Kidney tubule cell (primary cell): ENCODE data around the gene IGSF9.

ENCODE experiments used
- DNase-seq: peaks from one replicate; pipeline ENCODE4 v3.0.0-alpha.2; 2018; ENCODE audit warnings: low spot score

Gene IGSF9

DNA sequence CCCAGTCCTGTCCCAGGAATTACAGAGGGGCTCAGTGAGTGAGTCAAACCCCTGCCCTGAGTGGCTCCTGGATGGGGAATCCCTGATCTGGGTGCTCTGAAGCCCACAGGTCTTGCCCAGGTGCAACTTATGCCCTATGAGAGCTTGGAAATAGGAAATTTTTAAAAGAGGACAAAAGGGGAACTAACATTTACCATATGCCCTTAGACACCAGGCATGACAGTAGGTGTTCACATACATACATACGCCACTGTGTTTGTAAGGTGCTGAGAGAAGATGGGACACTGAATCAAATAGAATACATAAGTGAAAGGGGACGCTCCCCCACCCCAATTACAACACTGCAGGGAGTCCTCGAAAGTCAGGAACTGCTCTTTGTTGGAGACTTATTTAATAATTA lies 46.9 kb downstream of the IGSF9 start:
- DNase-seq: no peak

DNA sequence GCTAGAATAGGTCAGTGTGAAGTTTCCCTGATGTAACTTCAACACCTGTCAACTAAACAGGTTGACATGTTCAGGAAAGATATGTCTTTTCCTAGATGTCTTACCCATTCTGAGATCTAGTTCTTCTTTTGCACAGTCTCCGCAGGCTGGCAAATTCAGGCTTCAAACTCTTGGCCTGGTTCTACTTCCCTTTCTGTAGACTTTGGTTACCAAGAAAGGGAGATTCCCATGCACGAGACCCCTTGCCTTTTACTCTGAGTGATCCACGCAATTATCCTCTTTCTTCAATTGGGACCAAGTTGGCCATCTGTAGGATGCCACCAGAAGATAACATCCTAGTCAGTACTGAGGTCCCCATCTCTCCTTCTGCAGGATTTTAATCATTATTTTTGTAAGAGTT lies 47.5 kb downstream of the IGSF9 start:
- DNase-seq: no peak

DNA sequence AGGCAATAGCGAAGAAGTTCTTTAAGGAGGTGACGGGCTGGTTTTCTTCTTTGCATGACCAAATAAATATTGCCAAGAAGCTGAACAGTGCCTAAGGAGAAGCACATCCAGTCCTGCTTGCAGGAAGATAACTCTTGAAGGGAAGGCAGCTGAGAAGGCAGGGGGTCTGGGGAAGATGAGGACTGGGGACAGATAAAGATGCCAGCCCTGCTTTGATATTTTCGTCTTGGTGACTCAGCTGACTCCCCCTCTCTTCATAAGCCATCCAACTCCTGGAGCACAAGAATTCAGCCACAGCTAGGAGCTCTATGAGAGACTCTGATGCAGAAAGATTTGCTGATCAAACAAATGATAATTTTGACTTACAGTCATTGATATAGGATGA lies 48.9 kb downstream of the IGSF9 start:
- no peak for DNase-seq

DNA sequence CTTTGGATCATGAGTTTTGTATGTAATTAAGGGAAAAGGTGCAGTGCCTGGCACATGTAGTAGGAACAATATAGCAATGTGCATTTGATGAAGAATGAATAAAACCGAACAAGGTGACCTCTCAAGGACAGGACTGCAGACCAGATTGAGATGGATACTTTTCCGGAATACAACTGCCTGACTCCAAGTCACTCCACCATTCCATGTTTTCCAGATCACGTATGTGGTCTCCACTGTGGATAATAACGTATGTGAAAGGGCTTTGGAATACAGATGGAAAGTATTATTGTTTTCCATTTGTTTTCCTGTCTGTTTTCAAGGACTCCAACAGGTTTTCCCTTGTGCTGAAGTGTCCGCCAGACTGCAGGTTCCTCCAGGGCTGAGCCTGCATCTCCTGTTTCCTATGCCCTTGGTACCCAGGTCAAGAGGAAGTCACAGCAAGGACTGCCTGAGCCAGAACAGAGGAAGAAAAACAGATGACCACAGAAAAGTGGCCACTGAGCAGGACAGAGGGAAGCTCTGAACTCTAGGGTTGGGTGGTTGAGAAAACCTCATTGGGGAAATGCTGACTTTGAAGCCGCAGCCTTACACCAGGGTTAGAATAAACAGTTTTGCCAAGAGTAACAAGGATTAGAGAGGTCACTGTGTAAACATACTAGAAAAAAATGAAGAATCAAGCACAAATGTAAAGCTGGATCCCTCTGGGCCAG lies 49.4 kb downstream of the IGSF9 start:
- DNase-seq: no peak

DNA sequence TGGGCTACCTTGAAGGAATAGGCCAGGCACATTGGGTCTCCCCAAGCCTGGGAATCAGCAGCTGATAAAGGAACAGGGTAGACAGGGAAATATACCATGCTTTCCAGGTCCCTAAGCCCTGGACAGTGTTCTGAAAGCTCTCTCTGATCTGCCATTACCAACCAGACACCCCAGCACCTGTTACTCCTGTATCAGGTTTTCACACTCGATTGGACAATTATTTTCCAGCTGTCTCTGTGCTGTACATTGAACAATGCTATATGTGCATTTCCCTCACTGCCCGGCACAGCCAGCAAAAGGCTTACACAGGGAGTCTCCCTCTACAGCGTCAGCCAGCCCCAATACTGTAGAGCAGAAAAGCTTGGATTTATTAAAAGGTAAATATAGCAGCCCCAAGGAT lies 50.1 kb downstream of the IGSF9 start:
- no peak for DNase-seq

DNA sequence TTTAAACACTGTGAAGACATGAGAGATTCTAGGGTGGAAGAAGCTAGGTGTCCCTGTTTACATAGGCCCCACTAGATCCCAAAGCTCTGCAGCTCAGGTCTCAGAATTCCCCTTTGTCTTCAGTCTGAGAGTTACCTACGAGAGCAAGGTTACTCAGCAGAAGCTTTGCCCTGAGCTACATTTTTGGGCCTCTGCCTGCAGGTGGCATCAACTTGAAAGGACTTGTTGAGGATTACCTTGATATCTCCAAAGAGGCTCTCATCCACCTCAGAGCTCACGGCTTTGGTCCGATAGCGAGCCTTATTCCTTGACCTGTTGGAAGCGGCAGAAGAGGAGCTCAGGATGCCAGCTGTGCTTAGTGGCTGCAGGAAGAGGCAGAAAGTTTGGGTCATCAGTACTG lies 52.5 kb downstream of the IGSF9 start:
- DNase-seq: peak; percentile 41

DNA sequence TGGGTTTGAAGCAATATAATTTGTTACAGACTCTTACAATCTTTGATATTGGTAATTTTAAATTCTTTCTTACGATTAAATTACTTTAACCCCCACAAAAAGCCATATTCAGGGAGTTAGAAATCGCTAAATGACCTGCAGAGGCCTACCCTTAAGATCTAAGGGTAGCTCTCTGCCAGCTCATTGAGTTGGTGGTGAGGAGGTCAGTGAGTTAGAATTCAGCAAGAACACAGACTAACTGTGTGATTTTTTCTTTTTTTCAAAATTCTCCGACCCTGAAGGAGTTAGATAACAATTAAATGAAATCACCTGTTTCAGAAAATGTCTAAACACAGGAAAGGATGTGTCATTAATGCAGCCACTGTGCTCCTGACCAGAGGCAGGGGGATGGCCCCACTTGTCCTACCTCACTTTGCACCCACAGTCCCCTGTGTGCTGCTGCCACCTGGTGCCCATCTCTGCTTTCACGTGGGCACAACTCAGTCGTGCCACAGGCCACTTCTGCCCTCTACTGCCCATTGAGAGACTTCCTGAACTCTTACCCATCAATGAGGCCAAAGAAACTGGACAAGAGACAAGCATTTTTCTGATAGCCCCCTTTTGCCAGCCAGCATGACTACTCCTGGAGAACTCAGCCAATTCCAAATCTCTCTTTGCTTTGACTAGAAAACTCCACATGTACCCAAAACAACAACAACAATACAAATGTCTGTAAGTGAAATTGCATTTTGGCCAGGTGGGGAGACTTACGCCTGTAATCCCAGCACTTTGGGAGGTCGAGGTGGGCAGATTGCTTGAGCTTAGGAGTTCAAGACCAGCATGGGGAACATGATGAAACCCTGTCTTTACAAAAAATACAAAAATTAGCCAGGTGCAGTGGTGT lies 53.9 kb downstream of the IGSF9 start:
- DNase-seq: peak; percentile 95

DNA sequence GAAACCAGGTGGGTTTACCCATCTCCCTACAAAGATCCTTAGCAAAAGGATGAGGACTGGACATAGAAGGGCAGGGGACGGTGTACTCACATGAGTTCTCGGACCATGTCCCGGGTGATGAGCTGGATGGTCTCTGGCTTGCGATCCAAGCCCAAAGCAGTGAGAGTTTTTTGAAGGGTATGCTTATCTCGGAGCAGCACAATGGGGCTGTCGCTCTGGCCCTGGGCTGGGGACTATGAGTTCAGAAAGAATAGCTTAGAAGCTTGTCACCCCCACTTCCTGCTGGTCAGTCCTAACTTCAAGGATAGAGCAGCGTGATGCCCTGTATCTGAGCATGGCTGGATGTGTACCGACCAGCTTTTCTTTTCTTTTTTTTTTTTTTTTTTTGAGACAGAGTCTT lies 55.0 kb downstream of the IGSF9 start:
- no peak for DNase-seq

DNA sequence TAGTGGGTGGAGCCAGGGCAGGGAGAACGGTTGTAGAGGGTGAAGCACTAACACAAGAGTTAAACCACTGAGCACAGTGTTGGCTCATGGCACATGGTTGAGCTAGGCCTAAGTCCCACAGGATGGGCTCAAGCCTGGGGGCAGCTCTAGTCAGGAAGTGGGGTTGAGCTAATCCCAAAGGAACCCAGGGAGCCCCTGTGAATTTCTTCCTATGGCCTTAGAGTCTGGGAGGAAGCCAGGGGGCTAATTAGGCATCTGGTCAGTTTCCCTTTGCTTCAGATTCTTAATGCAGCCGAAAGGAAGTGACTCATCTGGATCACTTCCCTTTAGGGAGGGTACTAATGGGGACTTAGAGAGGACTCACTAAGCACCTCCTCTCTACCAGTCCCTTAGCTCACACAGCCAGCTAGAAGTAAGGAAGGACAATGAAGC lies 55.6 kb downstream of the IGSF9 start:
- peak; percentile 90 for DNase-seq

DNA sequence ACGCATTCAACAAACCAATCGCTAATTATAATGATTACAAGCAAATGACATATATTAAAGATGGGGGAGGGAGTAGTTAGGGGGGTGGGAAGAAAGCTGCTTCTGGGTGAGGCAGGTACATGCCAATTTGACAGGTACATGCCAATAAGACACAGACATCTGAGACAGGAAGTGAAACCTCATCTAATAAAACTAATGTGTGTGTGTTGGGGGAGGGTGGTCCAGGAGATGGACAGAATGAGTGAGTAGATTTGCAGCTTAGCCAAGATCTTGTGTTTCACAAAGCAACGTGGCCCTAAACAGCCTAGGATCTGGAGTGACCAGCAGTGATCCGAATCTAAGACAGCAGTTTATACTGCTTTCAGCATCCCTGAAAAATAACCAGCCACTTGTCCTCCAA lies 56.2 kb downstream of the IGSF9 start:
- DNase-seq: peak; percentile 19

DNA sequence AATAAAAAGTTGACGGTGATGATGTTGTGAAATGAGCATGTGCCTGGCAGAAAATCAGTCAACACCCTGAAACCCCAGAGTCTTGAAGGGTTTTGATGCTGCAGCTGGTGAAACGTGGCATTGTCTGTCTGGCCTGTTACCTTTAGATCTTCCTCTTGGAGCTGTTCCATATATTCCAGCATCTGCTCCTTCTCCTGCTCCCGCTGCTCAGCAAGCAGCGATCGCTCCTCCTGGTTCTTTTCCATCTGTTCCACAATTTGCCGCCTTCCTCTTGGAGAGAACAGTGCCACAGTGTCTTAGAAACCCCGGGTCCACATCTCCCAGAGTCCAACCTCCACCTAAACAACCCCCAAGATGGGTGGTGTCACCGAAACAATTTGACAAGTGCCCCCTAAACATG lies 61.1 kb downstream of the IGSF9 start:
- no peak for DNase-seq

DNA sequence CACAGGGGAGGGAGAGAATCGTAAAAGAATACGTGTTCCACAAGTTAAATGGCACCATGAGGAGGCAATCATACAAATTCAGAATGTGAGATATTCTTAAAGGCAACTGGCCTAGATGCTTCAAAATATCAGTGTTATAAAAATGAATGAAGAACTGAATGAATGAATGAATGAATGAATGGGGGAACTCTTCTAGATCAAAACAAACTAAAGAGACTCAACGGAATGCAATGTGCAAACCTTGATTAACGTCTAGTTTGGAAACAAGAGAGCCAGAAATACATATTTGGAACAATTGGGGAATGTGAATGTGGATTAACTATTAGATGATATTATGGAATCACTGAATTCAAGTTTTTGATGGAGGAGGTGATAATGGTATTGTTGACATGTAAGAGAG lies 62.3 kb downstream of the IGSF9 start:
- DNase-seq: no peak

DNA sequence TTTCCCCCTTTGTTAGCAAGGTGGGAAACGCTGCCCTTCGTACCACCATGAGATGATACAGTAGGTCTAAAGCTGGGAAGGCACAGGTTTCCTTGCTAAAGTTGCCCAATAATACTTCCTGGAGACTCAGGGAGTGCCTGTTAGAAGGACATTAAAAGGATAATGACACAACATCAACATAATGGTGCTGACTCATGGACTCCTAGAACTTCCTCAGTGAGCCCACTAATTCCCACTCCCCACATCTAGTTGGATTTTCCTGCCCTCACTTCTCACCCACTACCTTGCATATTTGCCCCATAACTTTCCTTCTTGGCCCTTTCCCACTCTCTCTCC lies 62.9 kb downstream of the IGSF9 start:
- peak; percentile 70 for DNase-seq

DNA sequence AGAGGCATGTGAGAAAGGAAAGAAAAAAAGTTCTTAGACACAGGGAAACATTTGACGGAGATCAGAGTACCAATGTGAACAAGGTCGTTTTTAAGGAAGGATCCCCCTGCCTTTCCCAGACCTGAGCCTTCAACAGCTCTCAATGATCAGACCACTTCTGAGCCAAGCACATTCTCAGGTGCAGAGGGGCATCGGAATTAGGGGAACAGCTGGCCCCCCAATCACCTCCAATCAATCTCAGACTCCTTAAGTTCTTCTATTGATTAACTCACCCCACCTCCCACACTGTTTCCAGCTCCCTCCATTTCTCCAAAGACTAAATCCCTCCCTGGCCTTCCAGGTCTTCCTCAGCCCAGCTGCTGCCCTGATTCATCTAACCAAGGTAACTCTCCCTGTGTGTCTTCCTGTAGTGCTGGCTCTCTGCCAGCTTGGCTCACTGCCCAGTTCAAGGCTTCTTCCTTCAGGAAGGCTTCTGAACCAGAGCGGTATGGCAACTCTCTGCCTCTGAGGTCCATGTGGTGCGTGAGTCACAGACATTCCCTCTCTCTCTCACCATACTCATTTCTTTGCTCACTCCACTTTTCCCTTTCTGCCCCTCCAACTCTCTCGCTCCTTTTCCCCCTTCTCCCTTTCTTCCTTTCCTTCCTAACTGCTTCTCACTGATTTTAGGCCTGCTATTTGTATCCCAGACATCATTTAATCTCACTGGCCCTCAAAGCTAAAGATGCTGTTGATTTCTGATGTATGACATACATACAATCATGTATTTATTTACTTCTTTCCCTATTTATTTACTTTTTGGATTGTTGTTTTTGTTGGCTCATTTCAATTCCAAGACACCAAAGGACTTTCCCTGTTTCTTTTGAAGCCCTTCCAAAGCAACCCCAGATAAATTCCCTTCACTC lies 63.5 kb downstream of the IGSF9 start:
- DNase-seq: peak; percentile 100

DNA sequence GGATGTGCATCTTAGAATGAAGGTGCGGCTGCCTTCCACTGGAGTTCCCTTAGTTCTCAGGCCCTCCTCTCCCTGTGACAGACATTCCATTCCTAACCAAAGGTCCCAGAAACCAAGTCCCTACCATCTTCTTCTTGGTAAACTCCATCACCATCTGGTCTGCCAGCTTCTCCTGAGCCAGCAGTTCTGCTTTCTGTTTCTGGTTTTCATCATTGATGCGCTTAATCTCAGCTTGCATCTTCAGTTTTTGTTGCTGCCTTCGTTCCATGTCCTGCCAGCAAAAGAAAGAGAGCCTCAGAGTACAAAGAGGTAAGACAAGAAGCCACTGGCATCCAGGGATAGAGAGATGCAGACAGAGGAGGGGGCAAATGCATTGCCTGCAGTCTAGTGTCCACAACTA lies 65.0 kb downstream of the IGSF9 start:
- DNase-seq: no peak

DNA sequence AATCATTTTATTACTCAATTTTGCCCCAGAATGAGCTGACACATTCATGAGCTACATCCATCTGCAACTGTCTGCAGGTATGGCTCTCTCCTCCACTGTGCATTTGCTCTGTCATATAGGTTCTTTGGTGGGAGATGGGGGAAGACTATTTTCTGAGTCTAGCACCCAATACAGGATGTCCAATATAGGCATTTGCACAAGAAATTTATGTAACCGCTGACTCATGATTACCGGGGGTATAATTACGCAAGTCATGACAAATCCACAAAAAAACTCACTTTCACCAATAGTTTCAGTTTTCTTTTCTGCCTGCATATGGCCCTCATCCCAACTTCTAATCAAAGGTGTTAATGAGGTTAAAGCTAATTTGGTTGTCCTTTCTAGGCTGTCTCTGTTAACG lies 65.4 kb downstream of the IGSF9 start:
- peak; percentile 41 for DNase-seq

DNA sequence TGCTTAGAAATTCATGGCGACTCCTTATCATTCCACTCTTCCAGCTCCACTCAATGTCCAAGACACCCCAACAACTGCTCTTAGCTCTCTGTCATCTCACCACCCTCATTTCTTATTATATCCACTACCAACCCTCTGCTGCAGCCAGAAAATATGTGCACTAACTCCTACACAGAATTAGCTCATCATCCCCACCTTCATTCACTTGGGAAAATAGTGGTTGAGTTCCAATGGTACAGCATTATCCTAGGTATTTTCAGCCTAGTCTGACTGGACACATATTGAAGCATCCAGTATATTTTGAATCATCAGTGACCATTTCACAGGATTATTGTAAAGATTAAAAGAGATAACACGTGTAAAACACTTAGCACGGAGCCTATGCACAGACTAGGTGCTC lies 66.3 kb downstream of the IGSF9 start:
- DNase-seq: no peak

DNA sequence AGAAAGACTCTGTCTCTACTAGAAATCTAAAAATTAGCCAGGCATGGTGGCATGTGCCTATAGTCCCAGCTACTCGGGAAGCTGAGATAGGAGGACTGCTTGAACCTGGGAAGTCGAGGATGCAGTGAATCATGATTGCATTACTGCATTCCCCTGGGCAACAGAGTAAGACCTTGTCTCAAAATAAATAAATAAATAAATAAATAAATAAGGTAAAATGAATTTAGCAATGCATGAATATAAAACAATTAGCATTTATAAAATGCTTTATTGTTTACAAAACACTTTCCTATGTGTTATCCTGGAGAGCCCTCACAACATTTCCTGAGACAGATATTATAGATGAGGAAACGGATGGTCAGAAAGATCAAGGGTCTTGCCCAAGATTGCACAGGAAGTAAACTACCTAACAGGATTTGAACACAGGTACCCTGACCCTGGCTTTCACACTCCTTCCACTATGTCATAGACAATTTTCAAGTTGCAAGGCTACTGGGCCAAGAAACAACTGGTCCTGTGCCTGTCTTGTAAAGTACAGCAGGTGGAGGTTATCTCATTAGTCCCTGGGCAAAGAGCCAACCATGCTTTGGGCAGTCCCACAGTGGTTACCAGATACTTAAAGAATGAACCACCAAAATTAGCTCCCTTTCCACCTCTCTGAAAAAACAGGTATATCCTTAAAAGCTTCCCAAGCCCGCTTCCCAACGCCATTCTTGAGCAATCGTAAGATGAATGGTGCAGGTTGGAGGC lies 67.5 kb downstream of the IGSF9 start:
- no peak for DNase-seq
